OCI-LY1 (cell line): Measurements from ENCODE around the gene VMP1.

Source experiments
- CTCF ChIP-seq: fragments of 200-600 bp; sonication (generic), shearing (Covaris generic); IDR thresholded peaks from 2 replicates; pipeline ENCODE4 v1.5.1; 2017; ENCODE audit warnings: mild to moderate bottlenecking, antibody characterized with exemption, low read length, moderate library complexity, mixed read lengths
- EZH2 ChIP-seq: fragments of 200-600 bp; sonication (generic), shearing (Covaris generic); IDR thresholded peaks from 2 replicates; pipeline ENCODE4 v1.8.0; 2017; ENCODE audit warnings: borderline replicate concordance, mixed run types, mild to moderate bottlenecking, antibody characterized with exemption, low read length, moderate library complexity, mixed read lengths

DNA sequence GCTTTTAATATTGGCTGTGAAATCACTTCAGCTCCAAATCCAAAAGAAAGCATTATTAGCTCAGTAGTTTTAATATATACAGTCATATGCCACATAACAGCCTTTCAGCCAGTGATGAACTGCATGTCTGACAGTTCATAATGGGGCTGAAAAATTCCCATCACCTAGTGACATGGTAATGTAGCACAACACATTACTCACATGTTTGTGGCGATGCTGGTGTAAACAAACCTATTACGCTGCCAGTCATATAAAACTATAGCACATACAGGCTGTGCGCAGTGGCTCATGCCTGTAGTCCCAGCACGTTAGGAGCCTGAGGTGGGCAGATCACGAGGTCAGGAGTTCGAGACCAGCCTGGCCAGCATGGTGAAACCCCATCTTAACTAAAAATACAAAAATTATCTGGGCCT is 93.1 kb downstream of the VMP1 start:
- TF ChIP-seq CTCF: no peak
- no peak for TF ChIP-seq EZH2
